K562 (cell line): Measurements from ENCODE around the gene NT5C2.

Experiments
- CBX8 ChIP-seq: fragments of 200-600 bp; sonication (generic); IDR thresholded peaks from 2 replicates; pipeline ENCODE4 v1.6.1; 2012; ENCODE audit warnings: borderline replicate concordance, mixed run types, low read depth, mild to moderate bottlenecking, moderate library complexity, mixed read lengths, low read length, control low read depth, inconsistent platforms; ENCODE audit not compliant: poor library complexity, severe bottlenecking; ENCODE audit errors: extremely low read depth
- EP300 ChIP-seq: IDR thresholded peaks from 2 replicates; pipeline ENCODE4 v1.6.1; 2012; ENCODE audit warnings: low read length, improper control_type of control experiment
- EZH2 ChIP-seq: IDR thresholded peaks from 2 replicates; pipeline ENCODE4 v1.6.1; 2012; ENCODE audit warnings: low read depth, mild to moderate bottlenecking, inconsistent platforms, low read length, borderline replicate concordance
- HLTF ChIP-seq: fragments of 450-650 bp; IDR thresholded peaks from 2 replicates; pipeline ENCODE4 v1.6.1; 2016
- MBD2 ChIP-seq: sonication (generic); IDR thresholded peaks from 2 replicates; pipeline ENCODE4 v1.6.1; 2016; ENCODE audit warnings: low read depth, borderline replicate concordance
- RBM14 ChIP-seq: fragments of 200-400 bp; formaldehyde crosslinking; IDR thresholded peaks from 2 replicates; pipeline ENCODE4 v1.6.1; 2018; ENCODE audit warnings: low read depth, mild to moderate bottlenecking, low read length, moderate library complexity, borderline replicate concordance; ENCODE audit not compliant: insufficient read depth
- TAF15 ChIP-seq: fragments of 200-400 bp; formaldehyde crosslinking; IDR thresholded peaks from 2 replicates; pipeline ENCODE4 v1.6.1; 2017; ENCODE audit warnings: mild to moderate bottlenecking, low read depth, low read length, moderate library complexity
- TF ChIP-seq, protein P1 (sequence below): sonication (generic); formaldehyde crosslinking; IDR thresholded peaks from 2 replicates; pipeline ENCODE4 v1.8.0; 2022; ENCODE audit warnings: missing genetic modification reagents, mild to moderate bottlenecking, moderate library complexity, borderline replicate concordance

GRCh38 chr10:103080891-103081581 is 112.0 kb downstream of the NT5C2 start:
- TF ChIP-seq MBD2 (no peak), RBM14 (no peak), CBX8 (no peak), HLTF (no peak), EZH2 (no peak), EP300 (no peak), TAF15 (no peak)
- TF ChIP-seq, protein P1, sequence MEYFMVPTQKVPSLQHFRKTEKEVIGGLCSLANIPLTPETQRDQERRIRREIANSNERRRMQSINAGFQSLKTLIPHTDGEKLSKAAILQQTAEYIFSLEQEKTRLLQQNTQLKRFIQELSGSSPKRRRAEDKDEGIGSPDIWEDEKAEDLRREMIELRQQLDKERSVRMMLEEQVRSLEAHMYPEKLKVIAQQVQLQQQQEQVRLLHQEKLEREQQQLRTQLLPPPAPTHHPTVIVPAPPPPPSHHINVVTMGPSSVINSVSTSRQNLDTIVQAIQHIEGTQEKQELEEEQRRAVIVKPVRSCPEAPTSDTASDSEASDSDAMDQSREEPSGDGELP (CRISPR knock-in tag) = no peak
